Suprapubic skin (tissue), 4 donors: ENCODE measurements around the gene MED15.

Experiments
- EP300 ChIP-seq: sonication (generic); formaldehyde crosslinking; IDR thresholded peaks from one replicate; pipeline ENCODE4 v1.6.1; 2017; ENCODE audit warnings: antibody characterized with exemption
- POLR2A ChIP-seq, 2 donors: fragments of 450-650 bp; IDR thresholded peaks; one replicate each; pipeline ENCODE4 v1.6.1; 2017; ENCODE audit warnings: antibody characterized with exemption in 2 of 2, mild to moderate bottlenecking in 2 of 2, moderate library complexity in 2 of 2
- POLR2AphosphoS5 ChIP-seq, 3 donors: sonication (generic); formaldehyde crosslinking; IDR thresholded peaks; one replicate each; pipeline ENCODE4 v1.6.1; 2017; ENCODE audit warnings: antibody characterized with exemption in 3 of 3
- TF ChIP-seq, protein P1 (sequence below), 2 donors: fragments of 200-600 bp in 1 of 2; fragments of 450-650 bp in 1 of 2; sonication (generic) in 1 of 2; IDR thresholded peaks; one replicate each; pipeline ENCODE4 v1.5.1; 2016 to 2019; ENCODE audit warnings: antibody characterized with exemption in 2 of 2, mild to moderate bottlenecking in 1 of 2, moderate library complexity in 1 of 2

- TF ChIP-seq, protein P1, sequence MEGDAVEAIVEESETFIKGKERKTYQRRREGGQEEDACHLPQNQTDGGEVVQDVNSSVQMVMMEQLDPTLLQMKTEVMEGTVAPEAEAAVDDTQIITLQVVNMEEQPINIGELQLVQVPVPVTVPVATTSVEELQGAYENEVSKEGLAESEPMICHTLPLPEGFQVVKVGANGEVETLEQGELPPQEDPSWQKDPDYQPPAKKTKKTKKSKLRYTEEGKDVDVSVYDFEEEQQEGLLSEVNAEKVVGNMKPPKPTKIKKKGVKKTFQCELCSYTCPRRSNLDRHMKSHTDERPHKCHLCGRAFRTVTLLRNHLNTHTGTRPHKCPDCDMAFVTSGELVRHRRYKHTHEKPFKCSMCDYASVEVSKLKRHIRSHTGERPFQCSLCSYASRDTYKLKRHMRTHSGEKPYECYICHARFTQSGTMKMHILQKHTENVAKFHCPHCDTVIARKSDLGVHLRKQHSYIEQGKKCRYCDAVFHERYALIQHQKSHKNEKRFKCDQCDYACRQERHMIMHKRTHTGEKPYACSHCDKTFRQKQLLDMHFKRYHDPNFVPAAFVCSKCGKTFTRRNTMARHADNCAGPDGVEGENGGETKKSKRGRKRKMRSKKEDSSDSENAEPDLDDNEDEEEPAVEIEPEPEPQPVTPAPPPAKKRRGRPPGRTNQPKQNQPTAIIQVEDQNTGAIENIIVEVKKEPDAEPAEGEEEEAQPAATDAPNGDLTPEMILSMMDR (IDR thresholded peaks at IDR 0.05), result no peak
- TF ChIP-seq POLR2A (IDR thresholded peaks at IDR 0.05) (no peak), POLR2AphosphoS5 (IDR thresholded peaks at IDR 0.05) (no peak), EP300 (no peak)
Measured at GRCh38 chr22:20624161-20624616, 116.8 kb downstream of the MED15 start.
